Psoas muscle (tissue), 8 donors: ENCODE results near the gene RAD51B. TPM values are rescaled to one million over a fixed set of nuclear protein-coding genes. Genes with fewer than 3 reads are reported as not detected.

Source experiments
- ATAC-seq, 4 donors: fragments of 200-7000 bp; cut with Tn5 transposase; one replicate each; pipeline ENCODE4 v1.9.1; 2020; ENCODE audit warnings: moderate library complexity in 3 of 4, mild to moderate bottlenecking in 2 of 4
- DNase-seq, 2 donors: peaks; one replicate each; pipeline ENCODE4 v3.0.0-alpha.2; 2020
- H3K27ac ChIP-seq: fragments of 200-600 bp; one replicate; pipeline ENCODE4 v1.8.0; 2022
- H3K27me3 ChIP-seq, 3 donors: fragments of 200-600 bp in 1 of 3; one replicate each; pipeline versions ENCODE4 v1.6.1 to v1.8.0; 2013 to 2022; ENCODE audit warnings: low read length in 2 of 3, mild to moderate bottlenecking in 2 of 3, moderate library complexity in 1 of 3; ENCODE audit not compliant: insufficient read depth in 3 of 3
- H3K36me3 ChIP-seq, 2 donors: fragments of 200-600 bp in 1 of 2; one replicate each; pipeline versions ENCODE4 v1.6.1 to v1.8.0; 2013 to 2022; ENCODE audit warnings: low read depth in 1 of 2, mild to moderate bottlenecking in 1 of 2, moderate library complexity in 1 of 2; ENCODE audit not compliant: insufficient read depth in 1 of 2
- H3K4me1 ChIP-seq: fragments of 200-600 bp; one replicate; pipeline ENCODE4 v1.8.0; 2022
- H3K4me3 ChIP-seq: fragments of 200-600 bp; one replicate; pipeline ENCODE4 v1.8.0; 2022; ENCODE audit warnings: mild to moderate bottlenecking
- H3K9me3 ChIP-seq: fragments of 200-600 bp; one replicate; pipeline ENCODE4 v1.8.0; 2022
- WGBS, 3 donors: extraction: QIAGEN DNeasy Blood & Tissue Kit; methylation state at CpG; one replicate each; pipeline versions ENCODE4 v1.1.6 to v1.1.7; 2013; 5-methylcytosine and 5-hydroxymethylcytosine counted together
- intact Hi-C, 2 donors: fragments of 100-400 bp; cut with DNase I; formaldehyde crosslinking; loops; one replicate each; pipeline versions ENCODE4 v1.11.0 to v1.14.2; 2022
- polyA plus RNA-seq, 3 donors: library from polyadenylated mRNA; stranded (reverse); fragments of 200-250 nt; gene quantifications; one replicate each; pipeline ENCODE4 v1.2.3, GENCODE V29; 2013
- total RNA-seq, 4 donors: library from RNA; stranded (reverse); fragmentation: NEBNext Ultra II Directional in 2 of 4; extraction: Animal tissue kit (Norgen Biotek cat#: 25700) in 2 of 4; gene quantifications; one replicate each; pipeline versions ENCODE4 v1.2.1 to v1.2.4, GENCODE V29; 2021 to 2023
- TF ChIP-seq, protein P1 (sequence below): fragments of 200-600 bp; IDR thresholded peaks from one replicate; pipeline ENCODE4 v1.8.0; 2022; ENCODE audit warnings: antibody characterized with exemption
- donor health status: healthy with polysubstance abuse.
- donor health status: DM: no; HTN: no; CAD: no; lungs with moderate emphysema.
- donor health status: Bipolar disorder and iron deficiency.
- donor health status: healthy.
- donor health status: DM: yes; HTN: yes; CAD: no.
- donor health status: DM: no; HTN: no; CAD: no.
- donor health status: DM: no; HTN: no; CAD: no.
- donor health status: DM: yes; HTN: yes; CAD: no.

Gene RAD51B
- total and polyA plus RNA-seq, 7 donors = 0.60 to 7.2 (median 2.2) TPM

- Histone ChIP-seq H3K4me3 (no peak overlapping the region), H3K9me3 (no peaks in the 10 kb centered on the region), H3K4me1 (peaks cover 13% of the 10 kb centered on the region), H3K27me3 (no peaks in the 10 kb centered on the region), H3K36me3 (no peaks in the 10 kb centered on the region), H3K27ac (no peak overlapping the region)
- TF ChIP-seq, protein P1, sequence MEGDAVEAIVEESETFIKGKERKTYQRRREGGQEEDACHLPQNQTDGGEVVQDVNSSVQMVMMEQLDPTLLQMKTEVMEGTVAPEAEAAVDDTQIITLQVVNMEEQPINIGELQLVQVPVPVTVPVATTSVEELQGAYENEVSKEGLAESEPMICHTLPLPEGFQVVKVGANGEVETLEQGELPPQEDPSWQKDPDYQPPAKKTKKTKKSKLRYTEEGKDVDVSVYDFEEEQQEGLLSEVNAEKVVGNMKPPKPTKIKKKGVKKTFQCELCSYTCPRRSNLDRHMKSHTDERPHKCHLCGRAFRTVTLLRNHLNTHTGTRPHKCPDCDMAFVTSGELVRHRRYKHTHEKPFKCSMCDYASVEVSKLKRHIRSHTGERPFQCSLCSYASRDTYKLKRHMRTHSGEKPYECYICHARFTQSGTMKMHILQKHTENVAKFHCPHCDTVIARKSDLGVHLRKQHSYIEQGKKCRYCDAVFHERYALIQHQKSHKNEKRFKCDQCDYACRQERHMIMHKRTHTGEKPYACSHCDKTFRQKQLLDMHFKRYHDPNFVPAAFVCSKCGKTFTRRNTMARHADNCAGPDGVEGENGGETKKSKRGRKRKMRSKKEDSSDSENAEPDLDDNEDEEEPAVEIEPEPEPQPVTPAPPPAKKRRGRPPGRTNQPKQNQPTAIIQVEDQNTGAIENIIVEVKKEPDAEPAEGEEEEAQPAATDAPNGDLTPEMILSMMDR = no peak
- ATAC-seq = no peak
- DNase-seq = no peak
- intact Hi-C loops = no loop called here
These were observed 196.8 kb downstream of the RAD51B start for GRCh38 chr14:68016255-68016914.

GRCh38 chr14:68018598-68018997 lies 199.0 kb downstream of the RAD51B start:
- intact Hi-C loops = no loop called here
- Histone ChIP-seq H3K27ac (no peak overlapping the region), H3K27me3 (no peaks in the 10 kb centered on the region), H3K9me3 (peaks cover 3% of the 10 kb centered on the region), H3K4me1 (peaks cover 8% of the 10 kb centered on the region), H3K36me3 (no peaks in the 10 kb centered on the region), H3K4me3 (no peak overlapping the region)
- ATAC-seq (no peak), DNase-seq (no peak)
- WGBS, 3 donors = 75 to 90% (median 79%) methylated on average over 1 of the region's 1 CpG
- TF ChIP-seq, protein P1 = no peak

DNA sequence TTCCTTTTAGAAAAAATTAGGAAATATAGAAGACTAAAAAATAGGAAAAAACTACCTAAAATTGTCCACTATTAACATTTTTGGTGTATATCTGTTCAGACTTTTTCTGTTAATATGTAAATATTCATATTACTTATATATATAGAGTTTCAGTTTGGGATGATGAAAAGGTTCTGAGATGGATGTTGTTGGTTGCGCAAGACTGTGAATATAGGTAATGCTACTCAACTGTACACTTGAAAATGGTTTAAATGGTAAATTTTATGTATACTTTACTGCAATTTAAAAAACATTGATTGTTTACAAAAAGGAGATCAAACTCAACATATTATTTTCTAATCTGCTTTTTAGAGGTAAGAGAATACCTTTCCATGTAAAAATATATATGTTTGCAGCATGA lies 200.9 kb downstream of the RAD51B start:
- TF ChIP-seq, protein P1 = no peak
- H3K36me3 ChIP-seq = no peaks in the 10 kb centered on the region
- intact Hi-C loops = no loop called here
- ATAC-seq (no peak), DNase-seq (no peak)
- H3K4me3 ChIP-seq = no peak overlapping the region
- WGBS, 3 donors = 97 to 100% (median 100%) methylated on average over 1 of the region's 1 CpG
- H3K27me3 ChIP-seq = no peaks in the 10 kb centered on the region
- H3K9me3 ChIP-seq = peaks cover 3% of the 10 kb centered on the region
- H3K4me1 ChIP-seq = peaks cover 8% of the 10 kb centered on the region
- no peak overlapping the region for H3K27ac ChIP-seq

DNA sequence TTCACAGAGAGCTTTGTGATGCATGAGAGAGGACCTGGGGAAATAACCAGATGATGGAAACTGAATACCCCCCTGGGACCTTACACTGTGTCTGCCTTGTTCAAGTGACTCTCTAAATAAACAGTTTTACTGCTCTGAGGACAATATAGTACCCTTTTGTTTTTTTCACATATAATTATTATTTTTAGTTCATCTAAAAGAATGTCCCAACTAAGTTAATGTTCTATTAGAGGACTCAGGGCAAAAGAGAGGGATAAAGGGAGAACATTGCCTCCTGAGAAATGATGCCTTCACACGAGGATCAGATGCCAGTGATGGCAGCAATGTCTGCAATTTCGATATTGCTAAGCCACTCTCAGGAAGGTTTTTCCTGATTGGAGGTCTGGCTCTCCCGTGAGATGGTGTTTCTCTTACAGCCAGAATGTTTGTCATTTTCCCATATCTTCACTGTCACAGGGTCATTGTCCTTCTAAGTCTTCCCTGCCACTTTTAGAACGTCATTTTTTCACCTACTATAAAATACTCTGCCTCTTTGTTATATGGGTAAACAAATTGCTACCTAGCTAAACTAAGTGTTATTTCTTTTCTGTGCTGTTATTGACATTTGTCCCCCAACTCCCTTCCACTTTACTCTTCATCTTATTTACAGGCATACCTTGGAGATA lies 201.6 kb downstream of the RAD51B start:
- TF ChIP-seq, protein P1 = no peak
- ATAC-seq (no peak), DNase-seq (no peak)
- 11 to 16% (median 15%) methylated on average over 4 of the region's 4 CpGs for WGBS, 3 donors
- Histone ChIP-seq H3K4me1 (peaks cover 8% of the 10 kb centered on the region), H3K9me3 (peaks cover 3% of the 10 kb centered on the region), H3K27ac (no peak overlapping the region), H3K4me3 (no peak overlapping the region), H3K27me3 (no peaks in the 10 kb centered on the region), H3K36me3 (no peaks in the 10 kb centered on the region)
- intact Hi-C loops = no loop called here
